ENCODE measurements around the gene BMP6.

DNA sequence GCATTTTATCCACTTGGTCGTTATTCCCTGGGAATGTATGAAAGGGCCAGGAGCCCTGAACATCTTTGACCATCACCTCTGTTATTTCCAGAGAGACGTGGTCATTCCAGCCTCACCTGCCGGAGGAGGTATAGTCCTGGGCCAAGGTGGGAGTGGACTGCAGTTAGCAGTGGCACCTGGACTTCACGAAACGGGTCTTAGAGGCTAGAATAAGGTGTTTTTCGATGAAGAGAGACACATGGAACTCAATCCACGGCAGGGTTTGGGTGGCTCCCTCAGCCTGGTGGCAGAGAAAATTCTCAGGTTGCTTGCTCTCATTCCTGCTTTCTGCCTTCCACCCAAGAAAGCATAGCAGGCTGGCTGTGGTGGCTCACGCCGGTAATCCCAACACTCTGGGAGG, 48.0 kb downstream of the BMP6 start:
- TF ChIP-seq, protein P1, sequence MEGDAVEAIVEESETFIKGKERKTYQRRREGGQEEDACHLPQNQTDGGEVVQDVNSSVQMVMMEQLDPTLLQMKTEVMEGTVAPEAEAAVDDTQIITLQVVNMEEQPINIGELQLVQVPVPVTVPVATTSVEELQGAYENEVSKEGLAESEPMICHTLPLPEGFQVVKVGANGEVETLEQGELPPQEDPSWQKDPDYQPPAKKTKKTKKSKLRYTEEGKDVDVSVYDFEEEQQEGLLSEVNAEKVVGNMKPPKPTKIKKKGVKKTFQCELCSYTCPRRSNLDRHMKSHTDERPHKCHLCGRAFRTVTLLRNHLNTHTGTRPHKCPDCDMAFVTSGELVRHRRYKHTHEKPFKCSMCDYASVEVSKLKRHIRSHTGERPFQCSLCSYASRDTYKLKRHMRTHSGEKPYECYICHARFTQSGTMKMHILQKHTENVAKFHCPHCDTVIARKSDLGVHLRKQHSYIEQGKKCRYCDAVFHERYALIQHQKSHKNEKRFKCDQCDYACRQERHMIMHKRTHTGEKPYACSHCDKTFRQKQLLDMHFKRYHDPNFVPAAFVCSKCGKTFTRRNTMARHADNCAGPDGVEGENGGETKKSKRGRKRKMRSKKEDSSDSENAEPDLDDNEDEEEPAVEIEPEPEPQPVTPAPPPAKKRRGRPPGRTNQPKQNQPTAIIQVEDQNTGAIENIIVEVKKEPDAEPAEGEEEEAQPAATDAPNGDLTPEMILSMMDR (optimal IDR thresholded peaks at IDR 0.05 in 1 of 3, IDR thresholded peaks at IDR 0.05 in 1 of 3, conservative IDR thresholded peaks at IDR 0.05 in 1 of 3; ENCODE audit: extremely low read depth in 1 of 3, insufficient read depth in 2 of 3, low read length in 3 of 3): no peak
- TF ChIP-seq EZH2 (IDR thresholded peaks at IDR 0.05; ENCODE audit: low read length): no peak

Measured in keratinocyte (primary cell).